ENCODE measurements around the gene CALML3. TPM values are rescaled to one million over a fixed set of nuclear protein-coding genes. Genes with fewer than 3 reads are reported as not detected.

The CALML3 gene
- total RNA-seq, 6 donors from 2014 or later = not detected

- Histone ChIP-seq H3K27ac (peak overlapping the region in 2 of 4 donors; percentile 16 to 37), H3K9me3 (no peaks in the 10 kb centered on the region), H3K4me3 (no peak overlapping the region), H3K4me1 (peaks cover 6 to 35% (median 19%) of the 10 kb centered on the region in 4 donors), H3K36me3 (no peaks in the 10 kb centered on the region), H3K27me3 (no peaks in the 10 kb centered on the region)
- no peak for TF ChIP-seq POLR2A (IDR thresholded peaks at IDR 0.05)
- TF ChIP-seq, protein P1, sequence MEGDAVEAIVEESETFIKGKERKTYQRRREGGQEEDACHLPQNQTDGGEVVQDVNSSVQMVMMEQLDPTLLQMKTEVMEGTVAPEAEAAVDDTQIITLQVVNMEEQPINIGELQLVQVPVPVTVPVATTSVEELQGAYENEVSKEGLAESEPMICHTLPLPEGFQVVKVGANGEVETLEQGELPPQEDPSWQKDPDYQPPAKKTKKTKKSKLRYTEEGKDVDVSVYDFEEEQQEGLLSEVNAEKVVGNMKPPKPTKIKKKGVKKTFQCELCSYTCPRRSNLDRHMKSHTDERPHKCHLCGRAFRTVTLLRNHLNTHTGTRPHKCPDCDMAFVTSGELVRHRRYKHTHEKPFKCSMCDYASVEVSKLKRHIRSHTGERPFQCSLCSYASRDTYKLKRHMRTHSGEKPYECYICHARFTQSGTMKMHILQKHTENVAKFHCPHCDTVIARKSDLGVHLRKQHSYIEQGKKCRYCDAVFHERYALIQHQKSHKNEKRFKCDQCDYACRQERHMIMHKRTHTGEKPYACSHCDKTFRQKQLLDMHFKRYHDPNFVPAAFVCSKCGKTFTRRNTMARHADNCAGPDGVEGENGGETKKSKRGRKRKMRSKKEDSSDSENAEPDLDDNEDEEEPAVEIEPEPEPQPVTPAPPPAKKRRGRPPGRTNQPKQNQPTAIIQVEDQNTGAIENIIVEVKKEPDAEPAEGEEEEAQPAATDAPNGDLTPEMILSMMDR (IDR thresholded peaks at IDR 0.05) = no peak
- no peak for TF ChIP-seq POLR2AphosphoS5 (IDR thresholded peaks at IDR 0.05)
- no peak for DNase-seq
- WGBS, 2 donors = 70 to 72% methylated on average over 13 to 14 of the region's 14 CpGs
- no peak for ATAC-seq (ENCODE audit: low FRiP score in 2 of 2)
These were observed 21.9 kb upstream of the CALML3 start for GRCh38 chr10:5502571-5503476.

GRCh38 chr10:5503477-5503835 is 21.3 kb upstream of the CALML3 start:
- Histone ChIP-seq H3K27ac (peak overlapping the region in 2 of 4 donors; percentile 27 to 52), H3K4me1 (peaks cover 6 to 40% (median 20%) of the 10 kb centered on the region in 4 donors), H3K9me3 (no peaks in the 10 kb centered on the region), H3K4me3 (no peak overlapping the region), H3K36me3 (no peaks in the 10 kb centered on the region), H3K27me3 (no peaks in the 10 kb centered on the region)
- WGBS, 2 donors = 57 to 72% methylated on average over 3 of the region's 3 CpGs
- peak in 1 of 2 donors; percentile 85 for DNase-seq
- TF ChIP-seq POLR2A (IDR thresholded peaks at IDR 0.05) (no peak), EP300 (IDR thresholded peaks at IDR 0.05) (peak in 2 of 4 donors; percentile 9 to 80), POLR2AphosphoS5 (IDR thresholded peaks at IDR 0.05) (peak; percentile 36 to 69)
- TF ChIP-seq, protein P1 (IDR thresholded peaks at IDR 0.05) = no peak
- ATAC-seq (ENCODE audit: low FRiP score in 2 of 2) = peak; percentile 32 to 79

- ATAC-seq (ENCODE audit: low FRiP score in 2 of 2) (no peak), DNase-seq (no peak)
- Histone ChIP-seq H3K9me3 (no peaks in the 10 kb centered on the region), H3K4me3 (no peak overlapping the region), H3K36me3 (no peaks in the 10 kb centered on the region), H3K27ac (peak overlapping the region in 3 of 4 donors; percentile 1 to 52 (median 27)), H3K4me1 (peaks cover 6 to 40% (median 20%) of the 10 kb centered on the region in 4 donors), H3K27me3 (no peaks in the 10 kb centered on the region)
- WGBS, 2 donors = 69 to 73% methylated on average over 13 to 18 of the region's 18 CpGs
- no peak for TF ChIP-seq EP300 (IDR thresholded peaks at IDR 0.05)
- no peak for TF ChIP-seq POLR2A (IDR thresholded peaks at IDR 0.05)
- TF ChIP-seq, protein P1 (IDR thresholded peaks at IDR 0.05) = no peak
- no peak for TF ChIP-seq POLR2AphosphoS5 (IDR thresholded peaks at IDR 0.05)
These were observed 20.4 kb upstream of the CALML3 start for GRCh38 chr10:5504146-5505072.

DNA sequence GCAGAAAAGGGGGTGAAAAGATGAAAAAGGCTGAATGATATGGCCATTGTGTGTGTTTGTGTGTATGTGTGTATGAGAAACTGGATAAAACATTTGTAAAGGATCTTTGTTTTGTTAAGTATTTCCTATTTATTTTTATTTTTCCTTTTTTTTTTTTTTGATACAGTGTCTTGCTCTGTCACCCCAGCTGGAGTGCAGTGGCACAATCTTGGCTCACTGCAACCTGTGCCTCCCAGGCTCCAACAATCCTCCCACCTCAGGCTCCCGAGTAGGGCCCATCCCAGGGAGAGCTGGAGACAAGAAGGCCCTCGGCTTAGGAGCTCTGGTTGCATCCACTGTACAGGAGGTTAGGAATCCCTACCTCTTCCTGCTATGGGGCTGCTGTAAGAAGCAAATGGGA is 18.5 kb upstream of the CALML3 start:
- ATAC-seq (ENCODE audit: low FRiP score in 2 of 2) = no peak
- TF ChIP-seq POLR2A (IDR thresholded peaks at IDR 0.05) (no peak), EP300 (IDR thresholded peaks at IDR 0.05) (no peak)
- H3K27me3 ChIP-seq = no peaks in the 10 kb centered on the region
- H3K4me1 ChIP-seq = peaks cover 6 to 33% (median 20%) of the 10 kb centered on the region in 4 donors
- H3K9me3 ChIP-seq = no peaks in the 10 kb centered on the region
- no peaks in the 10 kb centered on the region for H3K36me3 ChIP-seq
- H3K27ac ChIP-seq = no peak overlapping the region
- H3K4me3 ChIP-seq = no peak overlapping the region
- 32 to 57% methylated on average over 2 of the region's 2 CpGs for WGBS, 2 donors
- no peak for DNase-seq
